ENCODE results near the gene UGT8. TPM values are rescaled to one million over a fixed set of nuclear protein-coding genes. Genes with fewer than 3 reads are reported as not detected.
A peak's percentile ranks its signal among the peaks of the same experiment; 100 is the strongest.

Gene UGT8, protein sequence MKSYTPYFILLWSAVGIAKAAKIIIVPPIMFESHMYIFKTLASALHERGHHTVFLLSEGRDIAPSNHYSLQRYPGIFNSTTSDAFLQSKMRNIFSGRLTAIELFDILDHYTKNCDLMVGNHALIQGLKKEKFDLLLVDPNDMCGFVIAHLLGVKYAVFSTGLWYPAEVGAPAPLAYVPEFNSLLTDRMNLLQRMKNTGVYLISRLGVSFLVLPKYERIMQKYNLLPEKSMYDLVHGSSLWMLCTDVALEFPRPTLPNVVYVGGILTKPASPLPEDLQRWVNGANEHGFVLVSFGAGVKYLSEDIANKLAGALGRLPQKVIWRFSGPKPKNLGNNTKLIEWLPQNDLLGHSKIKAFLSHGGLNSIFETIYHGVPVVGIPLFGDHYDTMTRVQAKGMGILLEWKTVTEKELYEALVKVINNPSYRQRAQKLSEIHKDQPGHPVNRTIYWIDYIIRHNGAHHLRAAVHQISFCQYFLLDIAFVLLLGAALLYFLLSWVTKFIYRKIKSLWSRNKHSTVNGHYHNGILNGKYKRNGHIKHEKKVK
- 0.64 TPM for polyA plus RNA-seq (2013, experiment 1 of 2)
- 0.76 TPM for polyA plus RNA-seq (2013, experiment 2 of 2)

DNA sequence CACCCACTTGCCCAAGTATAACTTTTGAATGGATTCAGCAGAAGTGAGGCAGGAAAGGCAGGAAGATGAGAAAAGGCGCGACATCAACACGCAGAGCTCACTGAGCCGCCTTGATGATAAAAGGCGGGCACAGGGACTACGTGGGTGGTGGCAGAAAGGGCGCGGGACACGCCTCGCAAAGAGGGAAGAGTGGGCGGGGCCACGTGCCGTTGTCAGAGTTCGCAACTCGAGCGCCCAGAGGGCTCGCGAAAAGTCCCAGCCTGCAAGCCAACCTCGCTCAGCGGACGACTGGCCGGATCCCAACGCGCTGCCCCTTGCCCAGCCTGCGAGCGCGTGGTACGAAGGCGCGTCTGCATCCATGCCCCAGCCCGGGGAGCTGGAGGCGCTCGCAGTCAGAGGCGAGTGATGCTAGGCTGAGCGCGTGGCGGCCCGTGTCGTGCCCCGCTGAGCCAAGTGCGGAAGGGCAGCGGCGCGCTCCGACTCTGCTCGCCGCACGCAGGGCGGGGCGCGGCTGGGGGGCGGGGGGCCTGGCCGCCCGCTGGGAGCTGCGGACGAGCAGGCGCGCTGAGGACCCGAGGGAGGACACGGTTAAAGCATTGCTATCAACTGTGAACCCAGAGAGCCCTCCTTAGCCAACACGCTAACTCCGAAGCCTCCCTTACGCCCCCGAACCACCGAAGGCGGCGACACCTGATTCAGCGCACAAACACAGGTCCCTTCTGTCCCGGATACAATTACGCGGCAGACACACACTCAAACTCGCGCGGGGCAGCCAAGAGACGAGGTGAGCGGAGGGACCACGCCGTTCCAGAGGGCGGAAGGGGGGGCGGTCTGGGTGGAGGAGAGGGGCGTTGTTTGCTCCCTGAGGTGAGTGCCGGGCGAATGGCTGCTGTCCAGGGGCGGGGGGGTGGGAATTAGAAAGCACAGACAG, at the start of gene UGT8:
Gene UGT8 (plus strand): TSS at position 617 of the 931 bp plus-strand sequence. CDS start 24,074 bp downstream, outside the sequence.
- Histone ChIP-seq H2AFZ (ENCODE audit: low read length) (peak within 1 kb of the TSS; percentile 87), H4K91ac (ENCODE audit: low read depth, low read length, poor library complexity) (no peak within 1 kb of the TSS), H2BK5ac (ENCODE audit: low read length) (peak within 1 kb of the TSS; percentile 53), H2BK120ac (ENCODE audit: low read depth, low read length) (no peak within 1 kb of the TSS), H3K36me3 (replicated peaks in 1 of 2; ENCODE audit: control insufficient read depth in 2 of 2, insufficient read depth in 2 of 2, low read length in 2 of 2) (no peaks in the 10 kb centered on the region), H3K9me3 (replicated peaks in 1 of 2; ENCODE audit: control insufficient read depth in 2 of 2, insufficient read depth in 1 of 2, low read depth in 1 of 2, low read length in 2 of 2) (peaks cover 0 to 6% of the 10 kb centered on the region in 2 donors), H3K27ac (replicated peaks; ENCODE audit: low read length) (no peak within 1 kb of the TSS), H2BK12ac (ENCODE audit: low read length) (peak within 1 kb of the TSS; percentile 43), H2BK15ac (ENCODE audit: low read length) (no peak within 1 kb of the TSS), H3K18ac (ENCODE audit: low read length) (peak within 1 kb of the TSS; percentile 80), H4K8ac (ENCODE audit: low read depth, low read length) (no peak within 1 kb of the TSS), H2AK5ac (ENCODE audit: low read depth, low read length) (no peak within 1 kb of the TSS), H3K4me2 (ENCODE audit: insufficient read depth, low read length, poor library complexity, severe bottlenecking) (peak within 1 kb of the TSS; percentile 98), H3K14ac (ENCODE audit: low read length) (no peak within 1 kb of the TSS), H3K79me1 (ENCODE audit: low read depth, low read length) (no peaks in the 10 kb centered on the region), H3K23ac (ENCODE audit: low read depth, low read length, poor library complexity) (no peak within 1 kb of the TSS), H3K4me1 (ENCODE audit: control insufficient read depth in 2 of 2, insufficient read depth in 1 of 2, low read depth in 1 of 2, low read length in 2 of 2) (peaks cover 6 to 7% of the 10 kb centered on the region in 2 donors), H3K27me3 (ENCODE audit: control insufficient read depth in 3 of 3, insufficient read depth in 3 of 3, low read depth in 1 of 3, low read length in 3 of 3) (peaks cover 6 to 87% (median 23%) of the 10 kb centered on the region in 3 experiments), H3K4me3 (ENCODE audit: low read length in 2 of 2) (peak within 1 kb of the TSS; percentile 48 to 86), H3K4ac (ENCODE audit: low read length) (no peak within 1 kb of the TSS), H3K9ac (ENCODE audit: low read depth, low read length, poor library complexity) (peak within 1 kb of the TSS; percentile 60)
- WGBS, 2 donors (ENCODE audit: extremely low coverage in 2 of 2, insufficient read length in 2 of 2, insufficient replicate concordance in 1 of 2) = no CpG with 5 or more reads among the region's 84 CpGs
- DNase-seq (ENCODE audit: low spot score) = peak; percentile 64

DNA sequence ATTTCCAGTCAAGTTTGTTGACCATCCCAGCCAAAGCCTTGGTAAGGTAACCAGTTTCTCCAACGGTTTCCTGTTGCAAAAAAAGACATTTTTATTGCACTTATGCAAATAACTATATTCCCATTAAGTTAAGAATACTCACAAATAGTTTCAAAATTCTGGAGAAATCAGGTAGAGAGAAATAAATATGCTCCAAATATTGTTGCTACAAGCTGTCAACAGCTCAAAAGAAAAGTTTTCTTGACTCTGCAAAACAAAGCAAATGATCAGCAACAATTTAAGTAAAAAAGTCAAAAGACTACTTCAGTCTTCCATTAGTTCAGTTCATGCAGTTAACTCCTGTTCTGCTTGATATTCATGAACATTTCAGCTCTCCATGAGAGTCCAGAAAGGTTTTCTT, 49.0 kb upstream of the UGT8 start:
- Histone ChIP-seq H3K27me3 (ENCODE audit: control insufficient read depth in 3 of 3, insufficient read depth in 3 of 3, low read depth in 1 of 3, low read length in 3 of 3) (no peaks in the 10 kb centered on the region), H2AK5ac (ENCODE audit: low read depth, low read length) (no peak overlapping the region), H3K36me3 (replicated peaks in 1 of 2; ENCODE audit: control insufficient read depth in 2 of 2, insufficient read depth in 2 of 2, low read length in 2 of 2) (no peaks in the 10 kb centered on the region), H3K4ac (ENCODE audit: low read length) (no peak overlapping the region), H4K8ac (ENCODE audit: low read depth, low read length) (no peak overlapping the region), H3K23ac (ENCODE audit: low read depth, low read length, poor library complexity) (no peak overlapping the region), H3K4me2 (ENCODE audit: insufficient read depth, low read length, poor library complexity, severe bottlenecking) (no peak overlapping the region), H3K18ac (ENCODE audit: low read length) (no peak overlapping the region), H4K91ac (ENCODE audit: low read depth, low read length, poor library complexity) (no peak overlapping the region), H3K79me1 (ENCODE audit: low read depth, low read length) (no peaks in the 10 kb centered on the region), H3K14ac (ENCODE audit: low read length) (no peak overlapping the region), H2BK12ac (ENCODE audit: low read length) (no peak overlapping the region), H3K4me1 (ENCODE audit: control insufficient read depth in 2 of 2, insufficient read depth in 1 of 2, low read depth in 1 of 2, low read length in 2 of 2) (no peaks in the 10 kb centered on the region), H3K9me3 (replicated peaks in 1 of 2; ENCODE audit: control insufficient read depth in 2 of 2, insufficient read depth in 1 of 2, low read depth in 1 of 2, low read length in 2 of 2) (peaks cover 0 to 1% of the 10 kb centered on the region in 2 donors), H3K9ac (ENCODE audit: low read depth, low read length, poor library complexity) (no peak overlapping the region), H2BK120ac (ENCODE audit: low read depth, low read length) (no peak overlapping the region), H2BK15ac (ENCODE audit: low read length) (no peak overlapping the region), H3K4me3 (ENCODE audit: low read length in 2 of 2) (no peak overlapping the region), H3K27ac (replicated peaks; ENCODE audit: low read length) (no peak overlapping the region), H2AFZ (ENCODE audit: low read length) (no peak overlapping the region), H2BK5ac (ENCODE audit: low read length) (no peak overlapping the region)
- no CpG with 5 or more reads among the region's 1 CpG for WGBS, 2 donors (ENCODE audit: extremely low coverage in 2 of 2, insufficient read length in 2 of 2, insufficient replicate concordance in 1 of 2)
- no peak for DNase-seq (ENCODE audit: low spot score)

DNA sequence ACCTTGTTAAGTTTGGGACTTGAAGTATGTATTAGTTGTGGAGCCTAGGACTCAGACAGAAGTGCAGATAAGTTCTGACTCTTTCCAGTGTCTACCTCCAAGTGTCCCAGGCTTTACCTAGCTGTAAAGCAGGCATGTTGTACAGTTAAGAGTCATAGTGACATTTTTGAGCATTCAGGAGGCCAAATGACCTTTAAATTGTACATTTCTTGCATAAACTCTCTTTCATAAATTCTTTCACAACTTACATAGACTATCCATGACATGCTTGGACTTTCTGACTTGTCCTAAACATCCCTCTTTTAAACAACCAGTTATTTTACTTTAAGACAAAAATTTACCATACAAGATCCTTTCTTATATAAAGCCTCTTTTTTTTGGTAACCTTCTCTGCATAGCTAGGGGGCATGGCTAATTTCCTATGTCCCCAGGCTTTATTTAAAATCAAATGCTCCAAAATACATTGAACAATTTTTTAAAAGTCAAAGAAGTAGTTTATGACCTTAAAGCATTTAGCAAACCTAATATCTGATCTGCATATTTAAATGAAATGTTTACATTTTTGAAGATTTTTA, 40.1 kb upstream of the UGT8 start:
- Histone ChIP-seq H2BK15ac (ENCODE audit: low read length) (no peak overlapping the region), H2BK120ac (ENCODE audit: low read depth, low read length) (no peak overlapping the region), H3K4ac (ENCODE audit: low read length) (no peak overlapping the region), H2AFZ (ENCODE audit: low read length) (no peak overlapping the region), H3K79me1 (ENCODE audit: low read depth, low read length) (no peaks in the 10 kb centered on the region), H3K36me3 (replicated peaks in 1 of 2; ENCODE audit: control insufficient read depth in 2 of 2, insufficient read depth in 2 of 2, low read length in 2 of 2) (no peaks in the 10 kb centered on the region), H4K8ac (ENCODE audit: low read depth, low read length) (no peak overlapping the region), H2BK12ac (ENCODE audit: low read length) (no peak overlapping the region), H3K4me3 (ENCODE audit: low read length in 2 of 2) (no peak overlapping the region), H3K14ac (ENCODE audit: low read length) (no peak overlapping the region), H3K9me3 (replicated peaks in 1 of 2; ENCODE audit: control insufficient read depth in 2 of 2, insufficient read depth in 1 of 2, low read depth in 1 of 2, low read length in 2 of 2) (peaks cover 5 to 10% of the 10 kb centered on the region in 2 donors), H2AK5ac (ENCODE audit: low read depth, low read length) (no peak overlapping the region), H3K23ac (ENCODE audit: low read depth, low read length, poor library complexity) (no peak overlapping the region), H3K9ac (ENCODE audit: low read depth, low read length, poor library complexity) (no peak overlapping the region), H3K4me1 (ENCODE audit: control insufficient read depth in 2 of 2, insufficient read depth in 1 of 2, low read depth in 1 of 2, low read length in 2 of 2) (no peaks in the 10 kb centered on the region), H4K91ac (ENCODE audit: low read depth, low read length, poor library complexity) (no peak overlapping the region), H3K18ac (ENCODE audit: low read length) (no peak overlapping the region), H3K27me3 (ENCODE audit: control insufficient read depth in 3 of 3, insufficient read depth in 3 of 3, low read depth in 1 of 3, low read length in 3 of 3) (no peaks in the 10 kb centered on the region), H3K27ac (replicated peaks; ENCODE audit: low read length) (no peak overlapping the region), H2BK5ac (ENCODE audit: low read length) (no peak overlapping the region), H3K4me2 (ENCODE audit: insufficient read depth, low read length, poor library complexity, severe bottlenecking) (no peak overlapping the region)
- DNase-seq (ENCODE audit: low spot score) = peak; percentile 11

Measured in neuronal stem cell (in vitro differentiated cells).